Measurements from ENCODE around the gene ATG9A. TPM values are rescaled to one million over a fixed set of nuclear protein-coding genes. Genes with fewer than 3 reads are reported as not detected.
A peak's percentile ranks its signal among the peaks of the same experiment; 100 is the strongest.

ATG9A gene
- total RNA-seq, 6 donors from 2014 or later, result 40.9 to 57.7 (median 49.8) TPM

GRCh38 chr2:219175928-219176817, 53.3 kb downstream of the ATG9A start:
- ATAC-seq (ENCODE audit: low FRiP score in 2 of 2) (peak; percentile 39 to 46), DNase-seq (peak in 1 of 2 donors; percentile 71)
- peaks cover 14 to 53% (median 44%) of the 10 kb centered on the region in 4 donors for H3K36me3 ChIP-seq
- H3K9me3 ChIP-seq, result no peaks in the 10 kb centered on the region
- WGBS, 2 donors, result 5 to 6% methylated on average over 19 to 24 of the region's 45 CpGs
- TF ChIP-seq, protein P1, sequence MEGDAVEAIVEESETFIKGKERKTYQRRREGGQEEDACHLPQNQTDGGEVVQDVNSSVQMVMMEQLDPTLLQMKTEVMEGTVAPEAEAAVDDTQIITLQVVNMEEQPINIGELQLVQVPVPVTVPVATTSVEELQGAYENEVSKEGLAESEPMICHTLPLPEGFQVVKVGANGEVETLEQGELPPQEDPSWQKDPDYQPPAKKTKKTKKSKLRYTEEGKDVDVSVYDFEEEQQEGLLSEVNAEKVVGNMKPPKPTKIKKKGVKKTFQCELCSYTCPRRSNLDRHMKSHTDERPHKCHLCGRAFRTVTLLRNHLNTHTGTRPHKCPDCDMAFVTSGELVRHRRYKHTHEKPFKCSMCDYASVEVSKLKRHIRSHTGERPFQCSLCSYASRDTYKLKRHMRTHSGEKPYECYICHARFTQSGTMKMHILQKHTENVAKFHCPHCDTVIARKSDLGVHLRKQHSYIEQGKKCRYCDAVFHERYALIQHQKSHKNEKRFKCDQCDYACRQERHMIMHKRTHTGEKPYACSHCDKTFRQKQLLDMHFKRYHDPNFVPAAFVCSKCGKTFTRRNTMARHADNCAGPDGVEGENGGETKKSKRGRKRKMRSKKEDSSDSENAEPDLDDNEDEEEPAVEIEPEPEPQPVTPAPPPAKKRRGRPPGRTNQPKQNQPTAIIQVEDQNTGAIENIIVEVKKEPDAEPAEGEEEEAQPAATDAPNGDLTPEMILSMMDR (IDR thresholded peaks at IDR 0.05), result peak in 1 of 6 experiments; percentile 16
- no peak for TF ChIP-seq POLR2A (IDR thresholded peaks at IDR 0.05)
- H3K27ac ChIP-seq, result peak overlapping the region; percentile 96 to 99 (median 98)
- peak overlapping the region; percentile 79 to 92 (median 86) for H3K4me3 ChIP-seq
- peaks cover 23 to 41% (median 30%) of the 10 kb centered on the region in 4 donors for H3K4me1 ChIP-seq
- no peaks in the 10 kb centered on the region for H3K27me3 ChIP-seq

- ATAC-seq (ENCODE audit: low FRiP score in 2 of 2) (no peak), DNase-seq (peak in 1 of 2 donors; percentile 12)
- Histone ChIP-seq H3K27ac (peak overlapping the region; percentile 96 to 99 (median 98)), H3K27me3 (no peaks in the 10 kb centered on the region), H3K9me3 (no peaks in the 10 kb centered on the region), H3K4me1 (peaks cover 23 to 44% (median 35%) of the 10 kb centered on the region in 4 donors), H3K4me3 (peak overlapping the region in 3 of 4 donors; percentile 79 to 91 (median 80)), H3K36me3 (peaks cover 11 to 46% (median 37%) of the 10 kb centered on the region in 4 donors)
- TF ChIP-seq EP300 (IDR thresholded peaks at IDR 0.05) (no peak), POLR2AphosphoS5 (IDR thresholded peaks at IDR 0.05) (no peak), POLR2A (IDR thresholded peaks at IDR 0.05) (no peak)
- TF ChIP-seq, protein P1 (IDR thresholded peaks at IDR 0.05), result no peak
- WGBS, 2 donors, result 81 to 83% methylated on average over 7 of the region's 7 CpGs
Measured at GRCh38 chr2:219175486-219175885, 54.0 kb downstream of the ATG9A start.

GRCh38 chr2:219174801-219175200, 54.6 kb downstream of the ATG9A start:
- no peak for ATAC-seq (ENCODE audit: low FRiP score in 2 of 2)

GRCh38 chr2:219174146-219174545, 55.3 kb downstream of the ATG9A start:
- Histone ChIP-seq H3K4me3 (no peak overlapping the region), H3K27me3 (no peaks in the 10 kb centered on the region), H3K4me1 (peaks cover 17 to 35% (median 28%) of the 10 kb centered on the region in 4 donors), H3K36me3 (peaks cover 11 to 36% (median 30%) of the 10 kb centered on the region in 4 donors), H3K27ac (no peak overlapping the region), H3K9me3 (no peaks in the 10 kb centered on the region)
- ATAC-seq (ENCODE audit: low FRiP score in 2 of 2), result no peak
- DNase-seq, result peak in 1 of 2 donors; percentile 1
- TF ChIP-seq, protein P1 (IDR thresholded peaks at IDR 0.05), result no peak
- TF ChIP-seq EP300 (IDR thresholded peaks at IDR 0.05) (no peak), POLR2A (IDR thresholded peaks at IDR 0.05) (no peak), POLR2AphosphoS5 (IDR thresholded peaks at IDR 0.05) (no peak)
- WGBS, 2 donors, result 95 to 96% methylated on average over 3 of the region's 3 CpGs

More at GRCh38 chr2:219174801-219175200, 54.6 kb downstream of the ATG9A start:
- H3K27ac ChIP-seq, result no peak overlapping the region
- peaks cover 11 to 39% (median 32%) of the 10 kb centered on the region in 4 donors for H3K36me3 ChIP-seq
- H3K9me3 ChIP-seq, result no peaks in the 10 kb centered on the region
- WGBS, 2 donors, result 86 to 87% methylated on average over 7 of the region's 7 CpGs
- peak in 1 of 2 donors; percentile 5 for DNase-seq
- TF ChIP-seq EP300 (IDR thresholded peaks at IDR 0.05) (no peak), POLR2AphosphoS5 (IDR thresholded peaks at IDR 0.05) (no peak)
- H3K4me1 ChIP-seq, result peaks cover 23 to 41% (median 34%) of the 10 kb centered on the region in 4 donors
- no peak overlapping the region for H3K4me3 ChIP-seq
- H3K27me3 ChIP-seq, result no peaks in the 10 kb centered on the region

GRCh38 chr2:219173176-219173575, 56.3 kb downstream of the ATG9A start:
- Histone ChIP-seq H3K27me3 (no peaks in the 10 kb centered on the region), H3K4me1 (peaks cover 11 to 27% (median 22%) of the 10 kb centered on the region in 4 donors), H3K9me3 (no peaks in the 10 kb centered on the region), H3K27ac (no peak overlapping the region), H3K36me3 (peaks cover 11 to 36% (median 30%) of the 10 kb centered on the region in 4 donors), H3K4me3 (no peak overlapping the region)
- TF ChIP-seq POLR2A (IDR thresholded peaks at IDR 0.05) (no peak), EP300 (IDR thresholded peaks at IDR 0.05) (no peak), POLR2AphosphoS5 (IDR thresholded peaks at IDR 0.05) (no peak)
- TF ChIP-seq, protein P1 (IDR thresholded peaks at IDR 0.05), result no peak
- ATAC-seq (ENCODE audit: low FRiP score in 2 of 2), result no peak
- 91 to 95% methylated on average over 6 of the region's 6 CpGs for WGBS, 2 donors
- DNase-seq, result no peak
